Spleen (tissue), 11 donors: ENCODE data around the gene NFS1. TPM values are rescaled to one million over a fixed set of nuclear protein-coding genes. Genes with fewer than 3 reads are reported as not detected.
A peak's percentile ranks its signal among the peaks of the same experiment; 100 is the strongest.

ENCODE experiments used
- DNase-seq: peaks from one replicate; pipeline ENCODE4 v3.0.0-alpha.2; 2020
- H3K27ac ChIP-seq, 8 donors: fragments of 200-600 bp; sonication (generic) in 7 of 8; 1 replicate in 4 of 8; 2 replicates in 4 of 8; pipeline versions ENCODE4 v1.5.0 to v1.8.0; 2016 to 2021; ENCODE audit warnings: inconsistent platforms in 4 of 8, mild to moderate bottlenecking in 4 of 8, moderate library complexity in 1 of 8
- H3K27me3 ChIP-seq, 7 donors: fragments of 200-600 bp; sonication (generic) in 6 of 7; replicated peaks in 1 of 7; 1 replicate in 4 of 7; 2 replicates in 3 of 7; pipeline versions ENCODE4 v1.5.0 to v1.8.0; 2016 to 2021; ENCODE audit warnings: inconsistent platforms in 3 of 7, mild to moderate bottlenecking in 1 of 7
- H3K36me3 ChIP-seq, 6 donors: fragments of 200-600 bp; sonication (generic) in 5 of 6; 1 replicate in 4 of 6; 2 replicates in 2 of 6; pipeline versions ENCODE4 v1.5.0 to v1.8.0; 2016 to 2021; ENCODE audit warnings: inconsistent platforms in 2 of 6
- H3K4me1 ChIP-seq, 6 donors: fragments of 200-600 bp; sonication (generic) in 5 of 6; 1 replicate in 3 of 6; 2 replicates in 3 of 6; pipeline versions ENCODE4 v1.5.0 to v1.8.0; 2016 to 2021; ENCODE audit warnings: inconsistent platforms in 3 of 6
- H3K4me3 ChIP-seq, 8 donors: fragments of 200-600 bp; sonication (generic) in 7 of 8; 1 replicate in 4 of 8; 2 replicates in 4 of 8; pipeline versions ENCODE4 v1.5.0 to v1.8.0; 2016 to 2021; ENCODE audit warnings: inconsistent platforms in 4 of 8, mild to moderate bottlenecking in 4 of 8, moderate library complexity in 2 of 8
- H3K9me3 ChIP-seq, 8 donors: fragments of 200-600 bp; sonication (generic) in 7 of 8; 1 replicate in 4 of 8; 2 replicates in 4 of 8; pipeline versions ENCODE4 v1.5.0 to v1.8.0; 2016 to 2021; ENCODE audit warnings: inconsistent platforms in 4 of 8
- CTCF ChIP-seq, 11 experiments: fragments of 200-600 bp in 7 of 11; fragments of 450-650 bp in 4 of 11; sonication (generic) in 4 of 11; IDR thresholded peaks in 8 of 11; conservative IDR thresholded peaks in 3 of 11; 1 replicate in 7 of 11; 2 replicates in 4 of 11; pipeline versions ENCODE4 v1.4.0 to v1.8.0; 2016 to 2021; ENCODE audit warnings: antibody characterized with exemption in 11 of 11, inconsistent platforms in 4 of 11, mild to moderate bottlenecking in 1 of 11
- POLR2A ChIP-seq, 3 donors: fragments of 450-650 bp; IDR thresholded peaks; one replicate each; pipeline ENCODE4 v1.5.1; 2017; ENCODE audit warnings: antibody characterized with exemption in 3 of 3, mild to moderate bottlenecking in 1 of 3
- POLR2AphosphoS5 ChIP-seq, 3 donors: sonication (generic); formaldehyde crosslinking; IDR thresholded peaks; one replicate each; pipeline ENCODE4 v1.5.1; 2017; ENCODE audit warnings: antibody characterized with exemption in 3 of 3
- WGBS, 5 donors: extraction: QIAGEN DNeasy Blood & Tissue Kit in 3 of 5; methylation state at CpG; one replicate each; pipeline versions ENCODE4 v1.1.5 to v1.1.7; 2013 to 2018; 5-methylcytosine and 5-hydroxymethylcytosine counted together
- intact Hi-C: fragments of 100-400 bp; cut with DNase I; formaldehyde crosslinking; loops from one replicate; pipeline ENCODE4 v1.15.0; 2023; ENCODE audit warnings: low total_unique reads
- polyA plus RNA-seq, 3 donors: library from polyadenylated mRNA; stranded (reverse); fragments of 200-250 nt; gene quantifications; one replicate each; pipeline ENCODE4 v1.2.1, GENCODE V29; 2013
- total RNA-seq, 7 donors: library from RNA; depleted of rRNA in 3 of 7; stranded (reverse); fragments of >200 nt in 3 of 7; fragmentation: NEBNext Ultra II Directional in 4 of 7; extraction: Animal tissue kit (Norgen Biotek cat#: 25700) in 4 of 7; gene quantifications; one replicate each; pipeline versions ENCODE4 v1.1.0 to v1.2.1, GENCODE V29; 2016 to 2021
- donor health status: healthy with polysubstance abuse.
- donor health status: DM: no; HTN: no; CAD: no; lungs with moderate emphysema.
- donor health status: DM: no; HTN: no; CAD: no.
- donor health status: Bipolar disorder and iron deficiency.
- donor health status: healthy.
- donor health status: DM: no; HTN: no; CAD: no.
- donor health status: DM: yes; HTN: yes; CAD: no.

Gene NFS1
- total and polyA plus RNA-seq, 10 donors: 21.3 to 40.8 (median 25.7) TPM

DNA sequence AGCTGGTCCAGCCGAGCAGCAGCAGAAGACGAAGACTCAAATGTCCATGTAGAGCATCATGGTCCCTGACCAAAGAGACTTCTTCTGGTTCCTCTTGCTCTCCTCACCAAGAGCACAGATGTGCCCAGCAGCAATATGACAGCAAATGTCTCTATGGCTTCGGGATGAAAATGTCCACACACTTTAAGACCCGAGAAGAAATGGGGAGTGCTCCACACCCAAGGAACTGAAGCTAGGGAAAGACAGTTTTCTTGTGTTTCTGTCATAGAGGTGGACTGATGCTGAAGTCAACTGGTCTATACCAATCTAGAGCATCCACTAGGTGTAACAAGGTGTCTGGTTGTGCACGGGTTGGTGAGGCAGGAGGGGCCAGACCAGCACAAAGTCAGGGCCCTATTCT lies 29.9 kb downstream of the NFS1 start:
- no peak for TF ChIP-seq POLR2A (IDR thresholded peaks at IDR 0.05)
- TF ChIP-seq POLR2AphosphoS5 (IDR thresholded peaks at IDR 0.05): no peak
- no peak for TF ChIP-seq CTCF (IDR thresholded peaks at IDR 0.05 in 8 of 11, conservative IDR thresholded peaks at IDR 0.05 in 3 of 11)
- peaks cover 0 to 8% (median 4%) of the 10 kb centered on the region in 6 donors for H3K4me1 ChIP-seq
- H3K27me3 ChIP-seq: no peaks in the 10 kb centered on the region
- H3K27ac ChIP-seq: no peak overlapping the region
- 91 to 99% (median 95%) methylated on average over 4 to 5 of the region's 5 CpGs for WGBS, 5 donors
- H3K9me3 ChIP-seq: no peaks in the 10 kb centered on the region
- no peak overlapping the region for H3K4me3 ChIP-seq
- DNase-seq: no peak
- H3K36me3 ChIP-seq: peaks cover 0 to 68% (median 55%) of the 10 kb centered on the region in 6 donors
- intact Hi-C loops: no loop called here

- peak; percentile 75 for DNase-seq
- Histone ChIP-seq H3K27ac (no peak overlapping the region), H3K4me1 (peaks cover 18 to 38% (median 32%) of the 10 kb centered on the region in 6 donors), H3K27me3 (no peaks in the 10 kb centered on the region), H3K9me3 (no peaks in the 10 kb centered on the region), H3K36me3 (peaks cover 0 to 35% (median 23%) of the 10 kb centered on the region in 6 donors), H3K4me3 (no peak overlapping the region)
- WGBS, 5 donors: 97 to 99% (median 97%) methylated on average over 17 of the region's 17 CpGs
- TF ChIP-seq POLR2AphosphoS5 (IDR thresholded peaks at IDR 0.05) (no peak), POLR2A (IDR thresholded peaks at IDR 0.05) (no peak)
- intact Hi-C loops: no loop called here
Measured at GRCh38 chr20:35665949-35666288, 33.2 kb downstream of the NFS1 start.

DNA sequence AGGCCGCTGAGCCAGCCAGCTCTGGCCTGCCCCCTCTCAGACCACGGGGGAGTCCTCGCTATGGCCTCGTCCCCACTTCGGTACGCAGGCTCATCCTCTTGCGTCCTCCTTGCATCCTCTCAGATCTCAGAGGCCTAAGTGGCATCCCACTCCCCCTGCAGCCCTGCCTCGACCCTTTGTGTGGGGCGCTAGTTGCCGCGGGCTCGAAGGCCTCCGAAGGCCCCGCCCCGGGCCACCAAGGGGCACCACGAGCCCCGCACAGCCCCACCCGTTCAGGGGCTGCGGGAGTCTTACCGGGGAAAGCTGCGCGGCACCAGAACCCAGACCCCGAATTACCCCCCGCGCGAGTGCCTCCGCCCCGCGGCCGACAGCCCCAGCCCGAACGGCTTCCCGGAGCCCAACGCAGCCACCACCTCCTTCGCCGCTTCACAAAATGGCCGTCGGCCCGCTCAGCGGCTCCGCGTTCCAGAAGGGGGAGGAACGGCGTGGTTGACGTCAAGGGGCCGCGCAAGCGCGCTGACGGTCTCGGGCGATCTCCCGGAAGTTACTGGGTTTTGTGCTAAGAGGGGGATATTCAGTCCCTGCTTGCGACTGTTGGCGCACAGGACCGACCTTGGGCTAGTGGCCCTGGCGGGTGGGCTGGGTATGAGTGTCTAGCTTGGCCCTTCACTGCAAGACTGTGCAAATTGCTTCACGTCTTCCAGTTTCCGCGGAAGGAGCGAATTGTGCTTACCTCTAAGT lies 34.5 kb downstream of the NFS1 start, which contains the start of the genes CPNE1 and RBM12:
TSS of gene CPNE1 (minus strand) at position 435 of the 741 bp plus-strand sequence. CDS start 31,977 bp downstream, outside the sequence.
TSS of gene RBM12 (minus strand) at position 435 of the 741 bp plus-strand sequence. CDS start 9,578 bp downstream, outside the sequence.
- peak; percentile 98 to 99 (median 98) for TF ChIP-seq POLR2AphosphoS5 (IDR thresholded peaks at IDR 0.05)
- peak; percentile 34 to 73 (median 35) for TF ChIP-seq POLR2A (IDR thresholded peaks at IDR 0.05)
- peak in 7 of 11 experiments; percentile 7 to 23 (median 18) for TF ChIP-seq CTCF (IDR thresholded peaks at IDR 0.05 in 8 of 11, conservative IDR thresholded peaks at IDR 0.05 in 3 of 11)
- Histone ChIP-seq H3K27me3 (no peaks in the 10 kb centered on the region), H3K27ac (peak within 1 kb of the TSS; percentile 95 to 100 (median 99)), H3K9me3 (no peaks in the 10 kb centered on the region), H3K4me1 (peaks cover 31 to 51% (median 45%) of the 10 kb centered on the region in 6 donors), H3K4me3 (peak within 1 kb of the TSS; percentile 57 to 85 (median 70)), H3K36me3 (peaks cover 0 to 22% (median 11%) of the 10 kb centered on the region in 6 donors)
- peak; percentile 98 for DNase-seq
- whole genome bisulfite sequencing, 5 donors: 0 to 1% (median 1%) methylated on average over 18 to 61 of the region's 61 CpGs
- intact Hi-C loops: loop anchor here (5.0 kb wide), 1 partner anchor 47 kb away; the partner anchor contains the start of gene SPAG4

DNA sequence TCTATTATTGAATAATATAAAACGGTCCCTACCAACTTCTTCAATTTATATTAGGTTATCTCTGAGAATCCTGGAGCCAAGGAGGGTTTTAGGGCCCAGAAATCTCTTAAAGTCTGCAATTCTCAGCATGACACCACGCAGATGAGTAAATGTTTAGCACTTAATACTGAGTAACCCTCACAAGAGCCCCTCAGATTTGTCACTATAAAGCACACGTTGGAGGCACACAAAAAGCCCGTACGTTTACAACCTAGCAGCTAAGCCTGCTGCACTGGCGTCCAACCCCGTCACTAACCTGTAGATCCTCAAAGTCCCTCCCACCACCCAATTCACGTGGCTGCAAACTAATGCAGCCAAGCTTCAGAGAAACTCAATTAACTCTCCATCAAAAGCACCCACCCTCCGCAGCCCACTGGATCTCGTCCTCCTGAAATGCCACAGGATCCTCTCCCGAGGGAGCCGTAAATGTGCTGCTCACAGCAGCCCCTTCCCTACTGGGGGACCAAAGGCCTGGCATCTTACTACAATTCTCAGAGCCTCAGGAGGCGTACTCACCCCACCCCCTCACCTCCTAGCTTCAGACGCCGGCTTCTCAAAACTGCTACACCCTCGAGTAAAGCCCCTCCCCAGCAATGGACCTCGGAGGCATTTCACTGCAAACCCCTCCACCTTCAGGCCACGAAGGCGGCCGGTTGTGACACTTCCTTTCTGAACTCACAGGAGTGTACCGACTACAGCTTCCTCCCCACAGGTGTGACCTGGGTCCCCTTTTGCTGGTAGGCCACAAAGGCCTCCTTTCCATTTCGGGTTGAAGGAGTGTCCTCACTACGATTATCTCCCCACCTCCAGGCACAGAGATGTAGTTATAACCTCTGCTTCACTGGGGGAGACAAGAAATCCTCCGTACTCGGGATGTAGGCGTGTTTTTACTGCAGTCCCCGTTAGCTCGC lies 35.4 kb downstream of the NFS1 start:
- peak overlapping the region; percentile 95 to 100 (median 99) for H3K27ac ChIP-seq
- peaks cover 39 to 60% (median 54%) of the 10 kb centered on the region in 6 donors for H3K4me1 ChIP-seq
- peaks cover 0 to 14% (median 4%) of the 10 kb centered on the region in 6 donors for H3K36me3 ChIP-seq
- H3K4me3 ChIP-seq: peak overlapping the region; percentile 57 to 85 (median 70)
- H3K27me3 ChIP-seq: no peaks in the 10 kb centered on the region
- no peaks in the 10 kb centered on the region for H3K9me3 ChIP-seq
- intact Hi-C loops: loop anchor here (5.0 kb wide), 1 partner anchor 46 kb away; the partner anchor contains the start of gene SPAG4
- WGBS, 5 donors: 0 to 2% (median 0%) methylated on average over 27 to 28 of the region's 28 CpGs
- peak; percentile 91 for DNase-seq
- TF ChIP-seq POLR2A (IDR thresholded peaks at IDR 0.05) (no peak), CTCF (IDR thresholded peaks at IDR 0.05 in 8 of 11, conservative IDR thresholded peaks at IDR 0.05 in 3 of 11) (no peak), POLR2AphosphoS5 (IDR thresholded peaks at IDR 0.05) (peak in 1 of 3 donors; percentile 75)
